Measurements from ENCODE around the gene SYCP2L. TPM values are rescaled to one million over a fixed set of nuclear protein-coding genes. Genes with fewer than 3 reads are reported as not detected.
A peak's percentile ranks its signal among the peaks of the same experiment; 100 is the strongest.
"Not testable (repeated sequence)": the region's sequence is repeated elsewhere in the genome, so short reads cannot be mapped to it uniquely, and the experiment has no call there.

The SYCP2L gene
- total and polyA plus RNA-seq, 9 of the 15 experiments (the other 6 are each of a cell fraction or from before 2014, with no cell fraction given): 12.4 to 46.9 (median 22.0) TPM

DNA sequence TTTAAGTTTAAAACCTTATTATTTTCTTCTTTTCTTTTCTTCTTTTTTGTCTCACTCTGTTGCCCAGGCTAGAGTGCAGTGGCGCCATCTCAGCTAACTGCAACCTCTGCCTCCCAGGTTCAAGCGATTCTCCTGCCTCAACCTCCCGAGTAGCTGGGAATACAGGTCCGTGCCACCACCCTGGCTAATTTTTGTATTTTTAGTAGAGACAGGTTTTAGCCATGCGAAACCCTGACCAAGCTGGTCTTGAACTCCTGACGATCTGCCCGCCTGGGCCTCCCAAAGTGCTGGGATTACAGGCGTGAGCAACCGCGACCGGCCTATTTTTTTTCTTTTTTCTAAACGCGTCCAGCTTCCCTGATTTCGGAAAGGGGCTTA is 4.6 kb upstream of the SYCP2L start:
- H4K20me1 ChIP-seq (replicated peaks; ENCODE audit: control insufficient read depth, insufficient read depth, low read length); H3K36me3 ChIP-seq (ENCODE audit: control insufficient read depth, insufficient read depth, low read length); H3K4me2 ChIP-seq (ENCODE audit: insufficient read depth, low read length); H3K27me3 ChIP-seq (ENCODE audit: control insufficient read depth in 2 of 2, insufficient read depth in 2 of 2, low read length in 2 of 2); H3K79me2 ChIP-seq (ENCODE audit: control insufficient read depth, insufficient read depth, low read length); H3K4me1 ChIP-seq (replicated peaks in 1 of 2; ENCODE audit: control insufficient read depth in 2 of 2, insufficient read depth in 2 of 2, low read length in 2 of 2); H3K9me3 ChIP-seq (replicated peaks; ENCODE audit: control insufficient read depth, insufficient read depth, low read depth, low read length); ATAC-seq; BruUV-seq (replicated peaks); in situ Hi-C loops (cut with MboI); H3K4me3 ChIP-seq; H3K9me1 ChIP-seq (ENCODE audit: control insufficient read depth, insufficient read depth, low read length); DNase-seq (ENCODE audit: extremely low read depth in 1 of 4, low spot score in 3 of 4); FAIRE-seq; intact Hi-C loops (cut with micrococcal nuclease); H2AFZ ChIP-seq (ENCODE audit: low read depth, low read length); H3K27ac ChIP-seq (ENCODE audit: extremely low read depth, low read depth, low read length); H3K9ac ChIP-seq (ENCODE audit: insufficient read depth in 1 of 2, low read depth in 2 of 2, low read length in 2 of 2); CTCF ChIA-PET (ENCODE audit: low intra/inter-chr PET ratio): not testable (repeated sequence)
- POLR2A ChIA-PET: interaction anchor here (0.7 kb wide), 1 partner anchor 351 kb away, joined by 3 read pairs; no protein-coding TSS in a partner anchor
- WGBS (ENCODE audit: insufficient coverage, low coverage, missing lambda C conversion rate): 79% methylated on average over 14 of the region's 14 CpGs

GRCh38 chr6:10882657-10883171 is 4.1 kb upstream of the SYCP2L start:
- no peak for DNase-seq (ENCODE audit: extremely low read depth in 1 of 4, low spot score in 3 of 4)
- CTCF ChIA-PET (ENCODE audit: low intra/inter-chr PET ratio): no interaction called here
- intact Hi-C loops (cut with micrococcal nuclease) (no loop called here), in situ Hi-C loops (cut with MboI) (no loop called here)
- Histone ChIP-seq H3K9ac (ENCODE audit: insufficient read depth in 1 of 2, low read depth in 2 of 2, low read length in 2 of 2) (no peak overlapping the region), H4K20me1 (replicated peaks; ENCODE audit: control insufficient read depth, insufficient read depth, low read length) (no peaks in the 10 kb centered on the region), H3K9me1 (ENCODE audit: control insufficient read depth, insufficient read depth, low read length) (no peaks in the 10 kb centered on the region), H2AFZ (ENCODE audit: low read depth, low read length) (no peak overlapping the region), H3K4me3 (no peak overlapping the region), H3K27ac (ENCODE audit: extremely low read depth, low read depth, low read length) (no peak overlapping the region), H3K79me2 (ENCODE audit: control insufficient read depth, insufficient read depth, low read length) (peaks cover 8% of the 10 kb centered on the region), H3K4me2 (ENCODE audit: insufficient read depth, low read length) (no peak overlapping the region), H3K9me3 (replicated peaks; ENCODE audit: control insufficient read depth, insufficient read depth, low read depth, low read length) (no peaks in the 10 kb centered on the region), H3K4me1 (replicated peaks in 1 of 2; ENCODE audit: control insufficient read depth in 2 of 2, insufficient read depth in 2 of 2, low read length in 2 of 2) (peaks cover 0 to 9% of the 10 kb centered on the region in 2 experiments; a peak in 2 of 5 replicates), H3K27me3 (ENCODE audit: control insufficient read depth in 2 of 2, insufficient read depth in 2 of 2, low read length in 2 of 2) (no peaks in the 10 kb centered on the region), H3K36me3 (ENCODE audit: control insufficient read depth, insufficient read depth, low read length) (no peaks in the 10 kb centered on the region)
- POLR2A ChIA-PET: interaction anchor here (0.7 kb wide), 1 partner anchor 351 kb away, joined by 3 read pairs; no protein-coding TSS in a partner anchor
- BruUV-seq (replicated peaks): no TSS peak
- no peak for ATAC-seq
- FAIRE-seq: no peak
- WGBS (ENCODE audit: insufficient coverage, low coverage, missing lambda C conversion rate): 88% methylated on average over 23 of the region's 28 CpGs
- TF ChIP-seq ID3 (CRISPR knock-in tag; IDR thresholded peaks at IDR 0.05): no peak
- TF ChIP-seq ID3 (tag; IDR thresholded peaks at IDR 0.05): no peak
- peak; percentile 94 for TF ChIP-seq ZBTB33 (CRISPR knock-in tag; IDR thresholded peaks at IDR 0.05)
- TF ChIP-seq EHMT2 (IDR thresholded peaks at IDR 0.05): no peak
- TF ChIP-seq KDM2B (CRISPR knock-in tag; IDR thresholded peaks at IDR 0.05): no peak
- TF ChIP-seq ZNF583 (CRISPR knock-in tag; IDR thresholded peaks at IDR 0.05): no peak
- no peak for TF ChIP-seq HCFC1 (IDR thresholded peaks at IDR 0.05; ENCODE audit: low read depth, low read length)
